CD4-positive, alpha-beta T cell treated with Interleukin-10 for 1 hour (primary cell): ENCODE data around the gene LARP1.

ENCODE experiments used
- DNase-seq: peaks from one replicate; pipeline ENCODE4 v3.0.0-alpha.2; 2020

The LARP1 gene

GRCh38 chr5:154762700-154763099 lies 7.5 kb downstream of the LARP1 start:
- no peak for DNase-seq

DNA sequence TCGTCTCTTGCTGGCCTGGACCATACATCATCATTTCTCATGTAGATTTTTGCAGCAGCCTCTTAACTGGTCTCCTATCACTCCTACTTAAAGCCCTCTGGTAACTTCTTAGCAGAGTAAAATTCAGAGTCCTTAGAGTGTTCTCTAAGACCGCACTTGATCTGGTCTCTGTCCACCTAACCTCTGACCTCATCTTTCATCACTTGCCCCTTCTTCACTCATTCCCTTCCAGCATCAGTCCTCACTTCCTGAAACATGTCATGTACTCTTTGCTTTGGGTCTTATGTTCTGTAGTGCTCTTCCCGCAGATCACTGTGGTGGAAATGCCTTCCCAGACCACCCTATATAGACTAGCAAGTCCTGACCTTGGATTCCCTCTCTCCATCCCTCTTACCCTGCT lies 9.8 kb downstream of the LARP1 start:
- DNase-seq: no peak

DNA sequence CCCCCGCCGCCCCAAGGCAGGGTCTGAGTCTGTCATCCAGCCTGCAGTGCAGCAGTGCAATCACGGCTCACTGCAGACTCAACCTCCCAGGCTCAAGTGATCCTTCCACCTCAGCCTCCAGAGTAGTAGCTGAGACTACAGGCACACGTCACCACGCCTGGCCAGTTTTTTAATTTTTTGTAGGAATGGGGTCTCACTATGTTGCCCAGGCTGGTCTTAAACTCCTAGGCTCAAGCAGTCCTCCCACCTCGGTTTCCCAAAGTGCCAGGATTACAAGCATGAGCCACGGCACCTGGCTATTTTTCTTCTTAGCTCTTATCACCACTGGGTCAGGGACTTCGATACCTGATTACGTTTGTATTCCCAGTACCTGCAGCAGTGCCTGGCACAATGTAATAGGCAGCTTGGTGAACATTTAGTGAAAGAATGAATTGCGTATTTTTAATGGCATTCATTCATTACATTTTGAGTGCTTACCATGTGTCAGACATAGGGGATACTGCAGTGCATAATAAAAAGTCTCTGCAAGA lies 10.3 kb downstream of the LARP1 start:
- DNase-seq: no peak

GRCh38 chr5:154766558-154767281 lies 11.5 kb downstream of the LARP1 start:
- no peak for DNase-seq

DNA sequence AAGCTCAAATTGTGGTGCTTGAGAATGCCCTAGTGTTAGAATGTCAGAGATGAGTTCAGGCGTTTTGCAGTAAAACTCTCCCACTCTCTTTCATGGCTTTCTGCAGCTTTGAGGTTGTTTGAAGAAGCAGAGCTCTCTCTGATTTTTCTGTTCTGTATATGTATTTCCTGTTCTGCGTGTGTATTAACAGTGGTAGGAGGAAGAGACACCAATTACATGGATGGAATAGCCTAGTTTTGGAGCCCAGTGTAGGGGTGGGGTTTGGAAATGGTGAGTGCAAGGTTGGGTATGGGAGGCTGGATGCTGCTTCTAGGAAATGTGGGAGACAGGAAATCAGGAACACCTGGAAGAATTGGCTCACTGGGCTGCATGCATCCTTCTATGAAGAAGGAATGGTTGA lies 12.4 kb downstream of the LARP1 start:
- DNase-seq: no peak

DNA sequence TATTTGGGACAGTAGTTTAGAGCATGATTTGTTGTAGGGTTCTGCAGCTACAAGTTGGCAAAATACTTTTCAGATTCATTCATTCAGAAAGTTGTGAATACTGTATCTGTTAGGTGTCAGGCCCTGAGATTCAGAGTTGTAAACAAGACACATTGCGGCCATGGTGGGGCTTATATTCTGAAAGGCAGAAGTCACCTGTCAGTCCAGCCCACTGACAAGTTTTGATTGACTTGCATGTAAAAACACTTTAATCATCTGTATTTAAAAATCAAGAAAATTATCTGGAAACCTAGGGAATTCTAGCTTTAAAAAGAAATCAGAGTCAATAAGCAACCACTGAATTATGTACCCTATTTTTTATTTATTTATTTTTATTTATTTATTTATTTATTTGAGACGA lies 13.0 kb downstream of the LARP1 start:
- no peak for DNase-seq

- no peak for DNase-seq
Observed at GRCh38 chr5:154770111-154770510, 14.9 kb downstream of the LARP1 start.

DNA sequence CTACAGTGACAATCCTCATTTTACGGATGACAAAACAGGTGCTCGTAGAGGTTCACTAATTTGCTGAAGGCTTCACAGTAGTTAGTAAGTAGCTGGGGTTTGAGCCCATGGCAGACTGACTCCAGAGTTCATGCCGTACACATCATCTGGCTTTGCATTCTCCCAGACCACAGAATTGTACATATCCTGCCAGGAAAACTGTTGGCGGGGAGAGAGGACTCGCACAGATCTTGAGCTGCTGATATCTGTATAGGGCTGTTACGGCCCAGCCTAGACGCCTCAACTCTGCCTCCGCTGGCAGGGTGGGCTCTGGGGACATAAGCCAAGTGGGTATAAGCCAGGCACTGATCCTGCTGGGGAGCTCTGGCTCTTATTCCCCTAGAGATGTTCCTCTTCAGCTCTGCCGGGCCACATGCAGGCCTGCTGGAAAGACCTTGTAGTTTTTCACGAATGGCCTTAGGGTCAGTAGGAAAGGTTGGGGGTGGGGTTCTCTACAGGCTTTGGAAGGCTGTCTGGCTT lies 16.3 kb downstream of the LARP1 start:
- no peak for DNase-seq

DNA sequence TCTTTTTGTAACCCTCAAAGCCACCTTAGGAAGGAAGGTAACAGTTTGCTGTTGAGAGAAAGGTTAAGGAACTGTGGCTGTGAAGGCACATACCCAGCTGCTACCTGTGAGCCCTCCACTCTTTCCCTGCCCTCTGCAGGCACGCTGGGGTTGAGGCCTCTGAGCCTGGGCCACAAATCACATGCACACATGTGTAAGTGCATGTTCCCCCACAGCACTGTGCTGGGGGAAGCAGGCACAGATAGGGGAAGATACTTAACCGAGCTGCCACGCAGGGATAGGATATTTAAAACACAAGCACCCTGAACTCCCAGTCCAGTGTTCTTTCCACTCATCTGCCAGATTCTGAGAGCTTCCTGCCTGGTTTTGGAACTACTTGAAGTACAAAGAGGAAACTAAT lies 18.1 kb downstream of the LARP1 start:
- no peak for DNase-seq

DNA sequence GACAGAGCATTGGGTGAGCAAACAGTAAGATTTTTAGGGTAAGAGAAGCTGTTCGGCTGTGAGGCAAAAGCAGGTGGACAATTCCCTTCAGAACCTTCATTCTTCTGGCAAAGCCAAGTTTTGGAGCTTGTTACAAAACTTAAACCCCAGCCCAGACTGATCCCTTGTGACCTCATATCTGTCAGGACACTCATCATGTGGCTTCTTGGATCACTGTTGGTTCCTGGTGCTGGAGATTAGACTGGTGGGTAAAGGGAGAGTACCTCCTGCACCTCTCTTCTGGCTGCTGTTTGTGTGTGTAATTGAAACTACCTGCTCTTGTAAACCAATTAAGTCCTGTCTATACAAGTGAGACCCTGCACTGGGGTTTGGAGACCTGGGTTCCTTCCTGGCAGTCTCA lies 21.0 kb downstream of the LARP1 start:
- DNase-seq: no peak

GRCh38 chr5:154778534-154778933 lies 23.4 kb downstream of the LARP1 start:
- DNase-seq: no peak

- DNase-seq: no peak
Observed at GRCh38 chr5:154779105-154779504, 23.9 kb downstream of the LARP1 start.

GRCh38 chr5:154780128-154780527 lies 25.0 kb downstream of the LARP1 start:
- DNase-seq: no peak

DNA sequence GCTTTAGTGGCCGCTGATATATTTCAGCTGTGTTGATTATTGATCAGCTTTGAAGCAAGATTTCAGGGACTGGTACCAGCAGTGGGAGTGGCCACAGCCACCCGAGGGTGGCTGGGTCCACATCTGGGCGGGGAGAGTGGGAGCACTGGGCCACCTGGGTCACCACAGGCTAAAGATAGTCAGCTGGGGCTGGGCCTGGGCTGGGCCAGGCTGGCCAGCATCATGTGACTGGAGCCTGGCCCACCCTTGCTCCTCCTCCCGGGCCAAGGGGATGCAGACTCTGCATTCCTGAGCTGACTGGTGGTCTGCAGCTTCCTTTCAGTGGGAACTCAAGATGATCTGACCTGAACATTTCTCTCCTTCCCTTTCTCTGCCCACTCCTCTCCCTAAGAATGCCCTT lies 27.1 kb downstream of the LARP1 start:
- no peak for DNase-seq

DNA sequence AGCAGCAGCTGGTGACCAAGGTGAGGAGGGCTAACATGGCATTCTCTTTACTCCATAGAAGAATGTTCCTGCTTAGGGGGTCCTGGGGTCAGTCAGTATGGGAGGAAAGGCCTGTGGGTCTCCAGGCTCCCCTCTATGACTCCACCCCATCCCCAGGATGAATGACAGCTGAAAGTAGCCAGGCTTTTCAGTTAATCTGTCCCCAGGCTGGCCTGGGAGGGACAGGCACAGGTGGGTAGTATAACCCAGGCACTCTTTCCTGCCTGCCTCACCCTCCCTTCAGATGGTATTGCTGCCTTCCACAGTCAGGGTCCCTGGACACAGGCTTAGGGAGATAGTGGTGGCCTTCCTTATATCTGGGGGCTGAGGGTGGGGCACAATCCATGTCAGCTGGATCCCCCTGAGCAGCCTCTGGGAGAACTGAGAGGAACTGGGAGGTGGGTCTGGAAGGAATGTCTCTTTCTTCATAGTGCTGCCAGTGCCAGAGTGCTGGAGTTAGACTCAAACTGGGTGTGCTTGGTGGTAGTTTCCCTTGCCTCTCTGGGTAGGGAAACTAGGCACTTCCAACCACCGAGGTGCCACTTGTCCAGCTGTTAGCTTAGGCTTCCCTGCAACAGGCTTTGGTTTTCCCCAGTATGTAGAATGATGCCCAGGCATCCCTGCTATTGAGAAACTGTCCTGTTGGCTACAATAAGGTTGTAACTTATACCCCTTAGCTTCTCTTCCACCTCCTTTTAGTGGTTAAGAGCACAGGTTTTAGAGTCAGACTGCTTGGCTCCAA lies 27.8 kb downstream of the LARP1 start:
- no peak for DNase-seq

- DNase-seq: no peak
Observed at GRCh38 chr5:154783774-154784460, 28.7 kb downstream of the LARP1 start.

DNA sequence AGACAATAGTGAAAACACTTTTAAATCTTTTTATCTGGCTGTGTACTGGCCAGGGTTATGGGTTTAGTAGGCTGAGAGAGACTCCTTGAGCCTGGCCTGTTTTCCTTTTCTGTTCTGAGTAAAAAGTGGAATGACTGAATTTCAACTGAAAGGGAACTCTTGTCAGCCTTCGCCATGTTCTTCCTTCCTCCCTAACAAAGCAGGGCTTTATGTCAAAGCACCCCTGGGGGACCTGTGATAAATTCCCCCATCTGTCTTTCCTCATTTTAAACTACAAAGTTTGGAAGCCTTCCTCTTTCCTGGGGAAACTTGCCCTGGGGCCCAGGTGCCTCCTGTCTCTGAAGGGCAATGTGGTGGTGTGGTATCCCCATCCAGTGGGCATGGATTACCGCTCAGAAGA lies 29.7 kb downstream of the LARP1 start:
- no peak for DNase-seq

DNA sequence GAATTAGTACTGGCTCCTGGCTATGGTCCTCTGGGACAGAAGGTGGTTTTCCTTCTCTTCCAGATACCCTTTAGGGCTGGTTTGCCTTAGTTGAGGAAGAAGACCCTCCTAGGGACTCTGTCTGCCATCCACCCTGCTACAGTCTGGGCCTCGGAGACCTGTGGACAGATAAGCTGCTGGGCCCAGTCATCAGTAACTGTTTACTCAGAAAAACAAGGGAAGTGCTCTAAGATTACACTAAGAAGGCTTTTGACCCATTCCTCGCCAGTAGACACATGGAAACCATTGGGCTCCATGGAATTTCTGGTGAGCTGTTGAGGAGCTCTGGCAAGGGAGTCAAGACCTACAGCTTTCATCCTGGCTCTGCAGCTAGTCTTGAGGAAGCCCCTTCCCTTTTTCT lies 31.2 kb downstream of the LARP1 start:
- no peak for DNase-seq

DNA sequence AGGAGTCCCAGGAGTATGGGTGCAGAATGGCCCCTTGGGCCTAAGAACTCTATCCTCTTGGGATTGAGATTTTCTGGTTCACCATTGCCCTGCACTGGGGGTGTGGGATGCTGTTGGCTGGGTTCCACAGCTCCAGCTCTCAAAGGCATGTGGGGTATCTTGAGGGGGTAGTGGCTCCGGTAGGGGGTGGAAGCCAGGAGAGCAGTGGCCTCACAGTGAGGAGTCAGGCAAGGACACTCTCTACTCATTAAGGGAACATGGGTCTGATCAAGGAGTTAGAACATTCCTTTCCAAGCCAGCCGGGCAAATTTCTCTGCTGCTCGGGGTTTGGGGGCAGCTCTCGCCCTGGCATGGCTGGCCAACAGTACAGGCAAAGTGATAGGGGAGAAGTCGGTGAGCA lies 33.0 kb downstream of the LARP1 start:
- no peak for DNase-seq

- DNase-seq: no peak
Observed at GRCh38 chr5:154791535-154791934, 36.4 kb downstream of the LARP1 start.

DNA sequence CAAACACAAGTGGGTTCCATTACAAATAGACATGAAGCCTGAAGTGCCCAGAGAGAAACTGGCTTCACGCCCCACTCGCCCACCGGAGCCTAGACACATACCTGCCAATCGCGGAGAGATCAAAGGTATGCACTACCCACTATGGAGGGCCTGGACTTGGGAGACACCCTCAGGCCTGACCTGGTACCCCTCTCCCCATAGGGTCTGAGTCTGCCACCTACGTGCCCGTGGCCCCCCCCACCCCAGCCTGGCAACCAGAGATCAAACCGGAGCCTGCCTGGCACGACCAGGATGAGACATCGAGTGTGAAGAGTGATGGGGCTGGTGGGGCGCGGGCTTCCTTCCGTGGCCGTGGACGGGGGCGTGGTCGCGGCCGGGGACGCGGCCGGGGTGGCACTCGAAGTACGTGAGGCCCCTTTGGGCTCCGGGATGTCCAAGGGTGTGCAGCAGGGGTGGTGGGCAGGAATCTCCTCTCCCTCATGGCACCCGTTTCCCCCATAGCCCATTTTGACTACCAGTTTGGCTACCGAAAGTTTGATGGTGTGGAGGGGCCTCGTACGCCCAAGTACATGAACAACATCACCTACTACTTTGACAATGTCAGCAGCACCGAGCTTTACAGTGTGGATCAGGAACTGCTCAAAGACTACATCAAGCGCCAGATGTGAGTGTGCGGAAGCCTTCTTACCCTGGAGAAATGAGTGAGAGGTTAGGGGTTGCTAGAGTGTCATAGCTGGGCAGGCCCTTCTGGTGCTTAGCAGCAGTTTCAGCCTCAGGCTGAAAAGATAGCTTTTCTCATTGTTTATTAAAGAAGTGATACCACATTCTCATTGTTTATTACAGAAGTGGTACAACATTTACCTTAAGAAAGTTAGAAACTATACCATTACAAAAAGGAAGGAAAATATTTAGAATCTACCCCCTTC lies 38.7 kb downstream of the LARP1 start:
- no peak for DNase-seq

- no peak for DNase-seq
Observed at GRCh38 chr5:154794525-154795234, 39.5 kb downstream of the LARP1 start.
